Thymus (tissue), 11 donors: Measurements from ENCODE around the gene SOCS1. TPM values are rescaled to one million over a fixed set of nuclear protein-coding genes. Genes with fewer than 3 reads are reported as not detected.

Experiments
- DNase-seq, 9 donors: peaks; one replicate each; pipeline ENCODE4 v3.0.0-alpha.2; 2013; ENCODE audit warnings: low spot score in 9 of 9, low read depth in 6 of 9, missing footprints in 1 of 9
- H3K27ac ChIP-seq, 2 donors: one replicate each; pipeline ENCODE4 v1.5.1; 2013; ENCODE audit warnings: control low read depth in 1 of 2, low read depth in 1 of 2, low read length in 1 of 2, mild to moderate bottlenecking in 1 of 2, moderate library complexity in 1 of 2
- H3K27me3 ChIP-seq, 2 donors: one replicate each; pipeline ENCODE4 v1.5.1; 2013; ENCODE audit warnings: low read length in 1 of 2; ENCODE audit not compliant: control insufficient read depth in 2 of 2, insufficient read depth in 1 of 2
- H3K36me3 ChIP-seq, 2 donors: one replicate each; pipeline ENCODE4 v1.5.1; 2013; ENCODE audit warnings: low read length in 1 of 2, mild to moderate bottlenecking in 1 of 2, moderate library complexity in 1 of 2; ENCODE audit not compliant: control insufficient read depth in 2 of 2, insufficient read depth in 2 of 2
- H3K4me1 ChIP-seq, 2 donors: one replicate each; pipeline ENCODE4 v1.5.1; 2013; ENCODE audit warnings: low read length in 2 of 2; ENCODE audit not compliant: control insufficient read depth in 2 of 2, insufficient read depth in 2 of 2
- H3K4me3 ChIP-seq, 2 donors: one replicate each; pipeline ENCODE4 v1.5.1; 2013; ENCODE audit warnings: low read length in 2 of 2, control low read depth in 1 of 2, mild to moderate bottlenecking in 1 of 2
- H3K9me3 ChIP-seq, 2 donors: one replicate each; pipeline ENCODE4 v1.5.1; 2013; ENCODE audit warnings: low read length in 1 of 2, mild to moderate bottlenecking in 1 of 2; ENCODE audit not compliant: control insufficient read depth in 2 of 2, insufficient read depth in 1 of 2
- WGBS: extraction: QIAGEN DNeasy Blood & Tissue Kit; methylation state at CpG from one replicate; pipeline ENCODE4 v1.1.7; 2013; 5-methylcytosine and 5-hydroxymethylcytosine counted together
- polyA plus RNA-seq: library from polyadenylated mRNA; stranded (reverse); fragments of 200-250 nt; gene quantifications from one replicate; pipeline ENCODE4 v1.2.3, GENCODE V29; 2013
- total RNA-seq: library from RNA; stranded (reverse); fragments of 120-200 nt; gene quantifications from one replicate; pipeline ENCODE4 v1.2.4, GENCODE V29; 2013
- donor health status: healthy.

The SOCS1 gene
- total and polyA plus RNA-seq, 2 donors, result 8.3 to 109 TPM

DNA sequence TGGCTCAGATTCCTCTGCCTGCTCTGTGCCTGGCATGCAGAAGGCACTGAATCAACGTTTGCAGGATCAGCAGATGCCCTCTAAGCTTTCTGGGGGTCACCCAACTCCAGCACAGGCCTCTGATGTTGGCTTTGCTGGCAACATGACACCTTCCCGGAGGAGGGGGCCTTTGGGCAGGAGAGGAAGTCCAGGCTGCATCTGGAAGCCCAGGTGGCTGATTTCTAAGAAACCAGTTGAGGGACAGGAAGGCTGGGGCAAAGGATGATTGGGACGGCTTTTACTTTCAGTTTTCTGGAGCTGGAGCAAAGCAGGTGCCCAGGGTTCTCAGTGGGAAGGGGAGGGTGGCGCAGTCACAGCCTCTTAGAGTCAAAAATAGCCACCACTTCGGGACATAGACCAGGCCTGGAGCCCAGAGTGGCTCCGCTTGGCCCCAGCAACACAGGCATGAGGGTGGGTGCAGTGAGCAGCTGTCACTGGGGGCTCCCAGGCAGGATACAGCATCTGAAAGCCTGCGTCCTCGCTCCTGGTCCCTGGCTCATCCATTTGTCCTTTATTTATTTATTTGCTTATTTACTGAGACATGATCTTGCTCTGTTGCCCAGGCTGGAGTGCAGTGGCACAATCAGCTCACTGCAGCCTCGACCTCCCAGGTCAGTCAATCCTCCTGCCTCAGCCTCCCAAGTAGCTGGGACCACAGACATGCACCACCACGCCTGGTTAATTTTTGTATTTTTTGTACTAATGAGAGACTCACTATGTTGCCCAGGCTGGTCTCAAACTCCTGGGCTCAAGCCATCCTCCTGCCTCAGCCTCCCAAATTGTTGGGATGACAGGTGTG is 15.1 kb downstream of the SOCS1 start:
- H3K27me3 ChIP-seq, result no peaks in the 10 kb centered on the region
- H3K27ac ChIP-seq, result peak overlapping the region; percentile 10 to 74
- DNase-seq, result peak in 1 of 9 donors; percentile 77
- WGBS, result 39% methylated on average over 10 of the region's 10 CpGs
- peaks cover 12 to 49% of the 10 kb centered on the region in 2 donors for H3K4me1 ChIP-seq
- H3K4me3 ChIP-seq, result peak overlapping the region in 1 of 2 donors; percentile 13
- peaks cover 0 to 2% of the 10 kb centered on the region in 2 donors for H3K36me3 ChIP-seq
- no peaks in the 10 kb centered on the region for H3K9me3 ChIP-seq

GRCh38 chr16:11239644-11240632 is 16.1 kb downstream of the SOCS1 start:
- peak overlapping the region in 1 of 2 donors; percentile 74 for H3K27ac ChIP-seq
- H3K27me3 ChIP-seq, result no peaks in the 10 kb centered on the region
- H3K9me3 ChIP-seq, result no peaks in the 10 kb centered on the region
- H3K4me1 ChIP-seq, result peaks cover 11 to 58% of the 10 kb centered on the region in 2 donors
- H3K36me3 ChIP-seq, result peaks cover 0 to 2% of the 10 kb centered on the region in 2 donors
- no peak for DNase-seq
- no peak overlapping the region for H3K4me3 ChIP-seq
- WGBS, result 84% methylated on average over 10 of the region's 10 CpGs

DNA sequence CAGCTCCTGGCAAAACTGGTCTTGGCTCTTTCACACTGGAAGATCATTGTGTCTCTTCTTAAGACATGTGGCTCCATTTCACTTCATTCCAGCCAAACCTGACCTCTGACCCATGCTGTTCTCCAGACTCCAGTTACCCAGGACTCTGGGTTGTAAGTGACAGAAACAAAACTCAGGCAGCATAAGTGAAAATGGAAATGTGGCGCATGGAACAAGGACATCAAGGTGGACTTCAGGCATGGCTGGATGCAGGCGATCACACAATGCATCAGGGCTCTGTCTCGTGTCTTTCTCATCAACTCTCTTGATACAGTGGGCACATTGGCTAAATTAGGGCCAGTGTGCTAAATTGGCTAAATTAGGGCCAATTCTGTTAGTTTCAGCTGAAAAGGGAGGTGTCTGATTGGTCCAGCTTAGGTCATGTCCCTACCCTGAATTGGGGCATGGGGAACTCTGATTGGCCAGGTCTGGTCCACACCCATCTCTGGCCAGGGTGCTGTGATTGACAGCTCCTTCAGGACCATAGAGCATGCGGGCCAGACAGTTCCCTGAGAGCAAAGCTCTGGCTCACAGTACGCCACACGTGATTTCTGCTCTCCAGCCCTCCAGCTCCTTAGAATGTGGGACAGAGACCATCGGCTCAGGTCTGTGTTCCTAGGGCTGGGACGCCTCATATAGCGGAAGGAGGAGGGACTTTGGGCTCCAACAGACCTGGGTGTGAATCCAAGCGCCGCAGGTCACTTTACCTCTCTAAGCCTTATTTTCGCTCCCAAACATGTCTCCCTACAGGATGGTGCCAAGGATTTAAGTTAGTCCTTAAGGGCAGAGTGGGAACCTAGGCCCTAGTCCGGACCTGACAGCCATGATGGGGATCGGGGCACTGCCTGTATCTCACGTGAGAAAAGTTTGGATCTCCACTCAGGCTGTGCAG is 17.5 kb downstream of the SOCS1 start:
- Histone ChIP-seq H3K4me3 (no peak overlapping the region), H3K27me3 (no peaks in the 10 kb centered on the region), H3K9me3 (no peaks in the 10 kb centered on the region), H3K27ac (no peak overlapping the region), H3K36me3 (peaks cover 0 to 2% of the 10 kb centered on the region in 2 donors), H3K4me1 (peaks cover 20 to 72% of the 10 kb centered on the region in 2 donors)
- 98% methylated on average over 15 of the region's 15 CpGs for WGBS
- DNase-seq, result no peak

- 91% methylated on average over 10 of the region's 10 CpGs for WGBS
- DNase-seq, result no peak
- H3K36me3 ChIP-seq, result peaks cover 0 to 2% of the 10 kb centered on the region in 2 donors
- H3K4me3 ChIP-seq, result no peak overlapping the region
- H3K27me3 ChIP-seq, result no peaks in the 10 kb centered on the region
- no peaks in the 10 kb centered on the region for H3K9me3 ChIP-seq
- peaks cover 29 to 77% of the 10 kb centered on the region in 2 donors for H3K4me1 ChIP-seq
- H3K27ac ChIP-seq, result no peak overlapping the region
Measured at GRCh38 chr16:11236461-11237254, 19.3 kb downstream of the SOCS1 start.

DNA sequence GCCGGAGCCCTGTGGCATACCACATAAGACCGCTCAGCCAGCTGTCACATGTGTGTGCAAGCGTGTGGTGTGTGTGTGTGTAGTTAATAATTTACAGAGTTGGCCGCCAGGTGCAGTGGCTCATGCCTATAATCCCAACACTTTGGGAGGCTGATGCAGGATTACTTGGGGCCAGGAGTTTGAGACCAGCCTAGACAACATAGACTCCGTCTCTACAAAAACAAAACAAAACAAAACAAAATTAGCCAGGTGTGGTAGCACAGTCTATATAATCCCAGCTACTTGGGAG is 20.4 kb downstream of the SOCS1 start:
- Histone ChIP-seq H3K9me3 (no peaks in the 10 kb centered on the region), H3K27ac (peak overlapping the region in 1 of 2 donors; percentile 8), H3K4me3 (no peak overlapping the region), H3K4me1 (peaks cover 23 to 74% of the 10 kb centered on the region in 2 donors), H3K36me3 (peaks cover 0 to 2% of the 10 kb centered on the region in 2 donors), H3K27me3 (no peaks in the 10 kb centered on the region)
- DNase-seq, result no peak
- 39% methylated on average over 5 of the region's 5 CpGs for WGBS

DNA sequence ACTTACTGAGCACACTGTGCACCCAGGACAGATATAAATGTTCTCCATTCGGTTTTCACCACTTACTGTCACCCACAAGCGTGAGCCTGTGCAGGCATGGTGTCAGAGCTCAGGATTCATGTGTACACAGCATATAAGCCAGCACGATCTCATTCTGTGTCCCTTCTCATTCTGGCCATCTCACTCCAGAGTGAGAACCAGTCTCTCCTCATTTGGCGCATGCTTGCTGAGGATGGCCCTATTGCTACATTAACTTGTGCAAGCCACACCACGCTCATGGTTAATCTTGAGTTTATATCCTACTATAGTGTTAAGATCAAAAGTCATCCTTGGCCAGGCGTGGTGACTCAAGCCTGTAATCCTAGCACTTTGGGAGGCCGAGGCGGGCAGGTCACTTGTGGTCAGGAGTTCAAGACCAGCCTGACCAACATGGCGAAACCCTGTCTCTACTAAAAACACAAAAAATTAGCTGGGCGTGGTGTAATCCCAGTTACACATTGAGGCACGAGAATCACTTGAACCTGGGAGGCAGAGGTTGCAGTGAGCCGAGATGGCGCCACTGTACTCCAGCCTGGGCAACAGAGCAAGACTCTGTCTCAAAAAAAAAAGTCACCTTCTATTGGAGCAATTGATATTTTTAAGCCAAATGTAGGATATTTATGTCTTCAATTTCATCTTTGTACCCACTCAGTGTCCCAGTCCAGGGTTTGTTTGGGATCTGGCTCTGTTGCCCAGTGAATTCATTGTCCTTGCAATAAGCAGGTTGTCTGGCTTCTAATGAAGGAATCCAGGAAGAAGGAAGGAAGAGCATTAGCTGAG is 20.9 kb downstream of the SOCS1 start:
- Histone ChIP-seq H3K9me3 (no peaks in the 10 kb centered on the region), H3K4me1 (peaks cover 21 to 69% of the 10 kb centered on the region in 2 donors), H3K27ac (peak overlapping the region; percentile 36 to 46), H3K36me3 (peaks cover 0 to 2% of the 10 kb centered on the region in 2 donors), H3K4me3 (no peak overlapping the region), H3K27me3 (no peaks in the 10 kb centered on the region)
- WGBS, result 92% methylated on average over 13 of the region's 13 CpGs
- no peak for DNase-seq

GRCh38 chr16:11233727-11234376 is 22.2 kb downstream of the SOCS1 start:
- 39% methylated on average over 8 of the region's 8 CpGs for WGBS
- DNase-seq, result peak in 1 of 9 donors; percentile 60
- Histone ChIP-seq H3K4me3 (peak overlapping the region in 1 of 2 donors; percentile 16), H3K27me3 (no peaks in the 10 kb centered on the region), H3K9me3 (no peaks in the 10 kb centered on the region), H3K4me1 (peaks cover 21 to 73% of the 10 kb centered on the region in 2 donors), H3K36me3 (no peaks in the 10 kb centered on the region), H3K27ac (peak overlapping the region; percentile 91 to 93)
